Activated CD4-positive, alpha-beta T cell treated with anti-CD3 and anti-CD28 coated beads, Interleukin-2, amount 50 U/mL, for 1 hour (primary cell): ENCODE measurements around the gene DHX8.

Source experiments
- DNase-seq: peaks from one replicate; pipeline ENCODE4 v3.0.0-alpha.2; 2020

DHX8 gene

GRCh38 chr17:43550754-43551153 is 67.0 kb downstream of the DHX8 start:
- no peak for DNase-seq

GRCh38 chr17:43552229-43552837 is 68.6 kb downstream of the DHX8 start:
- no peak for DNase-seq

- no peak for DNase-seq
Measured at GRCh38 chr17:43553573-43553972, 69.8 kb downstream of the DHX8 start.

GRCh38 chr17:43554857-43555256 is 71.1 kb downstream of the DHX8 start:
- DNase-seq, result no peak

GRCh38 chr17:43556292-43556691 is 72.5 kb downstream of the DHX8 start:
- no peak for DNase-seq

- no peak for DNase-seq
Measured at GRCh38 chr17:43558805-43559160, 75.0 kb downstream of the DHX8 start.

GRCh38 chr17:43559161-43559816 is 75.5 kb downstream of the DHX8 start:
- DNase-seq, result no peak

GRCh38 chr17:43560461-43561427 is 77.0 kb downstream of the DHX8 start:
- no peak for DNase-seq

- DNase-seq, result no peak
Measured at GRCh38 chr17:43562679-43563599, 79.2 kb downstream of the DHX8 start.

GRCh38 chr17:43563600-43564594 is 80.1 kb downstream of the DHX8 start:
- DNase-seq, result no peak

GRCh38 chr17:43568506-43569082 is 84.8 kb downstream of the DHX8 start:
- DNase-seq, result no peak

- DNase-seq, result no peak
Measured at GRCh38 chr17:43570518-43570928, 86.7 kb downstream of the DHX8 start.

- DNase-seq, result no peak
Measured at GRCh38 chr17:43572368-43572980, 88.7 kb downstream of the DHX8 start.

GRCh38 chr17:43573579-43574321 is 90.0 kb downstream of the DHX8 start:
- no peak for DNase-seq

- no peak for DNase-seq
Measured at GRCh38 chr17:43574348-43574747, 90.6 kb downstream of the DHX8 start.

- no peak for DNase-seq
Measured at GRCh38 chr17:43574896-43575525, 91.2 kb downstream of the DHX8 start.
